Neural progenitor cell (in vitro differentiated cells): Measurements from ENCODE around the gene TOB2.

ENCODE experiments used
- EZH2 ChIP-seq: fragments of 200-600 bp; sonication (generic); IDR thresholded peaks from 2 replicates; pipeline ENCODE4 v1.6.1; 2017; ENCODE audit warnings: antibody characterized with exemption, mild to moderate bottlenecking, moderate library complexity
- EZH2phosphoT487 ChIP-seq: fragments of 200-600 bp; sonication (generic); IDR thresholded peaks from 2 replicates; pipeline ENCODE4 v1.6.1; 2017; ENCODE audit warnings: antibody characterized with exemption
- TF ChIP-seq, protein P1 (sequence below): fragments of 200-600 bp; sonication (generic); IDR thresholded peaks from 2 replicates; pipeline ENCODE4 v1.5.1; 2017; ENCODE audit warnings: antibody characterized with exemption, mild to moderate bottlenecking

DNA sequence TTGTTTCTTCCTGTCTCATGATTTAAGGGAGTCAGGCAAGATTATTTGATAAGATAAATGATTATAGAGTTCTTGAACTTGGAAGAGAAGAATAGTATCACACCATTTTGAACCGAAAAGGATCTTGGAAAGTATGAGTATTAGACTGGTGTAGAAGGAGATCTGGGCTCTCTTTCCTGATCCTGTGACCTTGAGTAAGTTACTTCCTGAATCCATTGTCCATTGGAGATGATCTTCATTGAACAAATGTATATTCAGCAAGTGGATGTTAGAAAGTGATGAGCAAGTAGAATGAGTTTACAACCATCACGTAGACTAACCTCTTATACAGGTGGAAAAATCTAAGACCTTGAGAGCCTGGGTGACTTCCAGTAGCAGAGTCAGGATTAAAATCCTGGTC, 24.3 kb upstream of the TOB2 start:
- TF ChIP-seq, protein P1, sequence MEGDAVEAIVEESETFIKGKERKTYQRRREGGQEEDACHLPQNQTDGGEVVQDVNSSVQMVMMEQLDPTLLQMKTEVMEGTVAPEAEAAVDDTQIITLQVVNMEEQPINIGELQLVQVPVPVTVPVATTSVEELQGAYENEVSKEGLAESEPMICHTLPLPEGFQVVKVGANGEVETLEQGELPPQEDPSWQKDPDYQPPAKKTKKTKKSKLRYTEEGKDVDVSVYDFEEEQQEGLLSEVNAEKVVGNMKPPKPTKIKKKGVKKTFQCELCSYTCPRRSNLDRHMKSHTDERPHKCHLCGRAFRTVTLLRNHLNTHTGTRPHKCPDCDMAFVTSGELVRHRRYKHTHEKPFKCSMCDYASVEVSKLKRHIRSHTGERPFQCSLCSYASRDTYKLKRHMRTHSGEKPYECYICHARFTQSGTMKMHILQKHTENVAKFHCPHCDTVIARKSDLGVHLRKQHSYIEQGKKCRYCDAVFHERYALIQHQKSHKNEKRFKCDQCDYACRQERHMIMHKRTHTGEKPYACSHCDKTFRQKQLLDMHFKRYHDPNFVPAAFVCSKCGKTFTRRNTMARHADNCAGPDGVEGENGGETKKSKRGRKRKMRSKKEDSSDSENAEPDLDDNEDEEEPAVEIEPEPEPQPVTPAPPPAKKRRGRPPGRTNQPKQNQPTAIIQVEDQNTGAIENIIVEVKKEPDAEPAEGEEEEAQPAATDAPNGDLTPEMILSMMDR: no peak
- TF ChIP-seq EZH2phosphoT487 (no peak), EZH2 (no peak)
